Measurements from ENCODE around the gene INSL4.

GRCh38 chr9:5188060-5188984 lies 42.9 kb upstream of the INSL4 start:
- TF ChIP-seq CTCF (IDR thresholded peaks at IDR 0.05) (no peak), POLR2A (IDR thresholded peaks at IDR 0.05) (no peak)
